ENCODE measurements around the gene ASIC2. TPM values are rescaled to one million over a fixed set of nuclear protein-coding genes. Genes with fewer than 3 reads are reported as not detected.

ASIC2 gene
- total and polyA plus RNA-seq, 12 donors, result not detected

DNA sequence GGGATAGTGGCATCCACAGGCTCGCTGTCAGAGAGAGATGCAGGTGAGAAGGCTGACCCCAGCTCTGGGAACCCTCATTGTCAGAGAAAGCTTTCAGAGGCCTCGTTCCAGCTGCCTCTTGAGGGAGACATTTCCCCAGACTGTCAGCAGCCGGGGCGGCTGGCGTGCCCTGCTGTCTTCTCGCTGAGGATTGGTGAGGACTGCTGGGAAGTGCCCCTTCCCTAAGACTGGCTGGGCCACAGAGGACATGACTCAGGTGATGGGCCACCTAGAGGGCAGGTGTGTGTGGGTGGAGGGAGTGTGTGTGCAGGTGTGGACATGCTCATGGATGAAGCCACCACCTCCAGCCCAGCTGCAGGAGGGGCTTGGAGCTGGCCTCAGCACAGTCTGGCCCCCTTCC, 276.2 kb downstream of the ASIC2 start:
- no peaks in the 10 kb centered on the region for H3K9me3 ChIP-seq
- no peaks in the 10 kb centered on the region for H3K36me3 ChIP-seq
- H3K27ac ChIP-seq, result no peak overlapping the region
- no peak for DNase-seq
- no peak for ATAC-seq
- H3K4me3 ChIP-seq, result no peak overlapping the region
- TF ChIP-seq, protein P1, sequence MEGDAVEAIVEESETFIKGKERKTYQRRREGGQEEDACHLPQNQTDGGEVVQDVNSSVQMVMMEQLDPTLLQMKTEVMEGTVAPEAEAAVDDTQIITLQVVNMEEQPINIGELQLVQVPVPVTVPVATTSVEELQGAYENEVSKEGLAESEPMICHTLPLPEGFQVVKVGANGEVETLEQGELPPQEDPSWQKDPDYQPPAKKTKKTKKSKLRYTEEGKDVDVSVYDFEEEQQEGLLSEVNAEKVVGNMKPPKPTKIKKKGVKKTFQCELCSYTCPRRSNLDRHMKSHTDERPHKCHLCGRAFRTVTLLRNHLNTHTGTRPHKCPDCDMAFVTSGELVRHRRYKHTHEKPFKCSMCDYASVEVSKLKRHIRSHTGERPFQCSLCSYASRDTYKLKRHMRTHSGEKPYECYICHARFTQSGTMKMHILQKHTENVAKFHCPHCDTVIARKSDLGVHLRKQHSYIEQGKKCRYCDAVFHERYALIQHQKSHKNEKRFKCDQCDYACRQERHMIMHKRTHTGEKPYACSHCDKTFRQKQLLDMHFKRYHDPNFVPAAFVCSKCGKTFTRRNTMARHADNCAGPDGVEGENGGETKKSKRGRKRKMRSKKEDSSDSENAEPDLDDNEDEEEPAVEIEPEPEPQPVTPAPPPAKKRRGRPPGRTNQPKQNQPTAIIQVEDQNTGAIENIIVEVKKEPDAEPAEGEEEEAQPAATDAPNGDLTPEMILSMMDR (IDR thresholded peaks at IDR 0.05), result no peak
- H3K4me1 ChIP-seq, result no peaks in the 10 kb centered on the region
- 51 to 63% methylated on average over 6 of the region's 6 CpGs for WGBS, 2 donors
- intact Hi-C loops (cut with DNase I), result no loop called here
- peaks cover 0 to 16% (median 4%) of the 10 kb centered on the region in 7 donors for H3K27me3 ChIP-seq

DNA sequence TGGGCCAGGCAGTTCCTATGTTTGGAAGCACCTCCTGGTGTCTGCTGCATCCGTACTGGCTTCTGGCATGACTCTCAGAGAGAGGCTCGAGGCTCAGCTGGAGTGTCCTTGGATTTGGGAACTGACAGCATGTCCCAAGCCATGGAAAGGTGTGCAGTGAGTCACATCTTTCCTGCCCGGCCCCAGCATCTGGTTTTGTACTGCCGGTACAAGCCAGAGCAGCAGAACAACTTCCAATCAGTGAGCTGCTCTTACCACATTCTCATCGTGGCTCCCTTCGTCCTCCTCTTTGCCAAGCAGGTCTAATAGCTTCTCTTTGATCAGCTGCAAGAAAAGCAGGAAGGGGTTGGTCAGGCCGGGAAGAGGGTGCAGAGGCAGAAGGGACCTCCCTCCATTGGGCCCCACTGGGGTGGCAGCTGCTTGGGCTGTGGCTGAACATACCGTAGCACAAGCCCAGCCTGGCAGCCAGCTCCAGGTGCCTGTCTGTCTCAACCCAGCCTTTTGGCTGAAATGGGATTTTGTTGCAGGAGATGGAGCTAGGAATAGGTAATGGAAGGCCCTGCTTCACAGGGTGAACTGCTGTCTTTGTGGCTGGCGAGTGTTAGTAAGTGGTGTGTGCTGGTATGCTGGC, 277.3 kb downstream of the ASIC2 start:
- Histone ChIP-seq H3K27me3 (peaks cover 0 to 18% (median 4%) of the 10 kb centered on the region in 7 donors), H3K4me3 (no peak overlapping the region), H3K27ac (no peak overlapping the region), H3K4me1 (no peaks in the 10 kb centered on the region), H3K9me3 (no peaks in the 10 kb centered on the region), H3K36me3 (no peaks in the 10 kb centered on the region)
- ATAC-seq (no peak), DNase-seq (no peak)
- TF ChIP-seq, protein P1 (IDR thresholded peaks at IDR 0.05), result no peak
- intact Hi-C loops (cut with DNase I), result no loop called here
- 80 to 84% methylated on average over 9 of the region's 9 CpGs for whole genome bisulfite sequencing, 2 donors

DNA sequence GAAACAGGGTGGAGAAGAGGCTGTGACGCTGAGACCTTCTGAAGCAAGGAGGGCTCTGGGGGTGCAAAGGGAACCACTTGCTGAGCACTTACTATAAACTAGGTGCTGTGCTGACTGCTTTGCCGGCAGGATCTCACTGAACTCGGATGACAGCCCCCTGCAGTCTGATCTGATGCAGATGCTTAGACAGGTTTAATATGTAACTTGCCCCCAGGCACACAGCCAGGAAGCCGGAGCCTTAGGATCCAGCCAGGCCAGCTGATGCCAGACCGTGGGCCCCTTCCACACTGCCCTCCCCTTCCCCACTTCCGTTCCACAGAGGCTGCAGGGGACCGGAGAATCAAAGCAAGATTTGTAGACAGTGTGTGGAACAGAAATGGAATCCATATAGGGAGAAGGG, 278.3 kb downstream of the ASIC2 start:
- TF ChIP-seq, protein P1 (IDR thresholded peaks at IDR 0.05), result no peak
- intact Hi-C loops (cut with DNase I), result no loop called here
- Histone ChIP-seq H3K9me3 (no peaks in the 10 kb centered on the region), H3K36me3 (no peaks in the 10 kb centered on the region), H3K4me1 (no peaks in the 10 kb centered on the region), H3K27me3 (peaks cover 0 to 15% (median 4%) of the 10 kb centered on the region in 7 donors), H3K27ac (no peak overlapping the region), H3K4me3 (no peak overlapping the region)
- no peak for DNase-seq
- WGBS, 2 donors, result 58 to 60% methylated on average over 7 of the region's 7 CpGs
- ATAC-seq, result no peak

DNA sequence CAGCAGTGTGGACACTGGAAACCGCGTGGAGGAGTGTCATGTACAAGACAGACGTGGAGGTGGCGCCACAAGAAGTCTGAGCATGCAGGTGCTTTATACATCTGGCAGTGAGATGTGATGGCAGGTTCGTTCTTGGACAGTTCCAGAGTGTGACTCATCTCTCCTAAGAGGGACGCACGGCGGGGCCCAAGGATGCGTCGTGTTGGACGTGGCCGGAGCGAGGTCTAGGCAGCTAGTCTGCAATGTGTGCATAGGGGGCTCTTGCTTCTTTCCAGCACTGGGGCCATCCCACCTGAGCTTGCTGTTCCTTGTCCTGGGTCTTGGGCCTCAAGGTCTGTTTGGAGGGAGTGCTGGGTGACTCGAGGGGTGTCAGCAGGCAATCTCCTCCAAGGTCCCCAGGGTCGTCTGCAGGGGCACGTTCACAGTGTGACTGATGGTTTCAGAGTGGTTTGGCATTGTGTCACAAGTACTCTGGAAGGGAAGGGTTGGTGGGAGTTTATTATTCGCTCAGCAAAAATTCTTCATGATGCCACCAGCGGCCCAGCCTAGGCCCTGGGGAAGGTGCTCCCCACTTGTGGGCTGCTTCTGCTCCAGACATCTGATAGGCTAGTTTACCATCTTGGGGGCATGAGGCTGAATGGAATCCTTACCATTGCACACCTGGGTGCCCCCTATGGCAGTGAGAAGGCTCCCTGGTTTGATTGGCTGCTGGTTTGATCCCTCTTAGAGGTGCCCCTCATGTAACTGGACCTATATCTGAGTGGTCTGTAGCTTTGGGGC, 279.3 kb downstream of the ASIC2 start:
- TF ChIP-seq, protein P1 (IDR thresholded peaks at IDR 0.05), result no peak
- H3K27me3 ChIP-seq, result peaks cover 0 to 20% (median 6%) of the 10 kb centered on the region in 7 donors
- ATAC-seq (no peak), DNase-seq (no peak)
- H3K27ac ChIP-seq, result no peak overlapping the region
- no peaks in the 10 kb centered on the region for H3K9me3 ChIP-seq
- 85% methylated on average over 18 of the region's 18 CpGs for WGBS, 2 donors
- intact Hi-C loops (cut with DNase I), result no loop called here
- no peak overlapping the region for H3K4me3 ChIP-seq
- H3K36me3 ChIP-seq, result no peaks in the 10 kb centered on the region
- H3K4me1 ChIP-seq, result no peaks in the 10 kb centered on the region
